GM18505 (cell line): ENCODE data around the gene CHST11.

Source experiments
- ATAC-seq: cut with Tn5 transposase; IDR thresholded peaks from one replicate; pipeline ENCODE4 v1.9.1; 2021; ENCODE audit not compliant: unreplicated experiment
- POLR2A ChIP-seq: IDR thresholded peaks from 4 replicates; pipeline ENCODE4 v1.6.1; 2011; ENCODE audit warnings: borderline replicate concordance; ENCODE audit not compliant: insufficient read depth, insufficient read length; ENCODE audit errors: extremely low read depth

Gene CHST11

DNA sequence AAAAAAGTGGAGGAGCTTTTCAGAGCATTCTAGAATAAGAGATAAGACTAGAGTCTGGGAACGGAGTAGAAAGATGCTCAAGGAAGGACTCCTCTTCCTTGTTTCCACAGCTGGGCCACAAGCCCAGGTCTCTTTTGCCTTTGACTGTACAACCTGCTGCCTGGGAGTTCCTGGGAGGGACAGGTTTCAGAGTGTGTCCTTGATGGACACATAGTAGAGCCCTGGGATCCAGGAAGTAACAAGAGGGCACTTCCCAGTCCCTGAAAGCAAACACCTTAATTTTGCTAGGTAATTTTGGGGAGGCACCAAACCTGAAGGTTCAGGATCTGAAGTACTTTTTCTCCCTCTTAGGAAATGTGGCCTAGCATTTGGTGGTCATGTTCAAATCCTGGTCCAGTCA is 44.4 kb downstream of the CHST11 start:
- no peak for TF ChIP-seq POLR2A
- ATAC-seq, result no peak

DNA sequence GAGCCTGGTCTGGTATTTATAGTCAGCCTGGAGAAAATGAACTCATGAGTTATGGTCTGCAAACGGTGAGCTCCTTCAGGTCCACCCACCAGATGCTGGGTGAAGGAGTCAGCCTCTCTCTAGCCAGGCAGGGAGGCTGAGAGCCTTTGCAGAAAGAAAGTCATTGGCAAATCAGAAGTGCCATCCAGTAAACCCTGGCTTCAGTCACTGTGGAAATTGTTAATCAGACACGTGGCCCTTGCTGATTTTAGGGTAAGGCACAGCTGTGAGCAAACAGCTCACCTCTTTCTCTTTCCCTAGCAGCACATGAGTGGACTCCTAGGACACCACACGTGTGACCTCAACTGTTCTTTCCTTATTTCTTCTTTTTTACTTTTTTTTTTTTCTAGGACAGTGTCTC is 44.9 kb downstream of the CHST11 start:
- no peak for ATAC-seq
- TF ChIP-seq POLR2A, result no peak

DNA sequence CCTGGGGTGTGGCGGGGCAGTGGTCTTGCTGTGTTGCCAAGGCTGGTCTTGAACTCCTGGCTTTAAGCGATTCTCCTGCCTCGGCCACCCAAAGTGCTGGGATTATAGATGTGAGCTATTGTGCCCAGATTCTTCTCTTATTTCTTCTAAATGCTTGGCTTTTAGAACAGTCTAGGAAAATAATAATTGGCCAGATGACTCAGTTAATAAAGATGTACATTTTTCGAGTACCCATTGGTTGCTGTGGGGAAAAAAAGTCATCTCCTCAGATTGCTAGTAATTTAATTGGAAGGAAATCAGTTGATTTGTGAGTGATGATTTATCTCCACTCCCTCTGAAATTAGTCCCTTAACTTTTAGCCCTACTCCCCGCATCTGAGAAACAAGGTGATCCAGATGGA is 45.5 kb downstream of the CHST11 start:
- TF ChIP-seq POLR2A, result no peak
- no peak for ATAC-seq

DNA sequence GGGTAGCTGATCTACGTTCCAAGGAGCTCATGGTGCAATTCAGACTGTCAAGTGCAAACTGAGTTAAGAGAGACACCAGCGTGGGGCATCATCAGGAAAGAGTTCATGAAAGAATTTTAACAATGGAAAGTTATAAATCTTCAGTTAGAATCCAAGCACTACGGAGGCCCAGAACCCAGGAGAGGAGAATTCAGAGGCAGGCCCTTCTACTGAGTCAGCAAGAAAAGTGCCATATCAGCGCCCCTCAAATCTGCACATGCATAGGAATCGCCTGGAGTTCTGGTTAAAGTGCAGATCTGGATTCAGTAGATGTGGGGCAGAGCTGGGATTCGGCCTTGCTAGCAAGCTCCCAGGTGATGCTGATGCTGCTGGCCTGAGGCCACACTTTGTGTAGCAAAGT is 45.9 kb downstream of the CHST11 start:
- no peak for TF ChIP-seq POLR2A
- ATAC-seq, result no peak

DNA sequence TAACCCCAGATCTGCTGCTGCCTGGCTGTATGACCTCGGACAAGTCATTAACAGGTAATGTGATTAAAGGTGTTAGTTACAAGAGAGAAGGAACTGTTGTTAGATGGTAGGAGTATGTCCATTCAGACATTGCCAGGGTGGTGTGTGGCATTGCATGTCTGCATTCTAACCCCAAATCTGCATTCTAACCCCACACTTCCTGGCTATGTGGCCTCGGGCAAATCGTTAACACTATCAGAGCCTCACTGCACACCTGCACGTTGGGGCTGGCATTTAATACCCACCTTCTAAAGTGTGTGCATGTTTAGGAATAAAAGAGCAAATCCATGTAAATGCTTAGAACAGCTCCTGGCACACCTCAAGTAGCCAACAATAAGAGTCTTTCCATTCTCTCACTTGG is 46.4 kb downstream of the CHST11 start:
- TF ChIP-seq POLR2A, result no peak
- no peak for ATAC-seq

DNA sequence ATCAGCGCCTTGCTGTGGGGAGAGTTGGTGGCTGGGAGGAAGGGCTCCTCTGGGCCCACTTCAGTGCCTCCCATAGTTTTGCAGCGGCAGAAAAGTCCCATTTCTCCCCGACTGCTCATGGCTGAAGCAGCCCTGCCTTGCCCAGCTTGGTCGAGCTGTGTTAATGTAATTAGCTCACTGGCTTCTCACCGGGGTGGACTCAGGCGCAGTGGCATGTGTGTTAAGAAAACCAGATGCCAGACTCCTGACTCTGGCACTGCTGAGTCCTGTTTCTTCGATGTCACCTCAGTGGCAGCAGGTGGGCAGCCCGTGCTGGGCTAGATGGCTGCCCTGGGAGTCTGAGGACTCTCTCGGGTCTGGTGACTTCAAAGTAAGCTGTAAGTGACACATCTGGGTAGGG is 47.4 kb downstream of the CHST11 start:
- no peak for ATAC-seq
- TF ChIP-seq POLR2A, result no peak

DNA sequence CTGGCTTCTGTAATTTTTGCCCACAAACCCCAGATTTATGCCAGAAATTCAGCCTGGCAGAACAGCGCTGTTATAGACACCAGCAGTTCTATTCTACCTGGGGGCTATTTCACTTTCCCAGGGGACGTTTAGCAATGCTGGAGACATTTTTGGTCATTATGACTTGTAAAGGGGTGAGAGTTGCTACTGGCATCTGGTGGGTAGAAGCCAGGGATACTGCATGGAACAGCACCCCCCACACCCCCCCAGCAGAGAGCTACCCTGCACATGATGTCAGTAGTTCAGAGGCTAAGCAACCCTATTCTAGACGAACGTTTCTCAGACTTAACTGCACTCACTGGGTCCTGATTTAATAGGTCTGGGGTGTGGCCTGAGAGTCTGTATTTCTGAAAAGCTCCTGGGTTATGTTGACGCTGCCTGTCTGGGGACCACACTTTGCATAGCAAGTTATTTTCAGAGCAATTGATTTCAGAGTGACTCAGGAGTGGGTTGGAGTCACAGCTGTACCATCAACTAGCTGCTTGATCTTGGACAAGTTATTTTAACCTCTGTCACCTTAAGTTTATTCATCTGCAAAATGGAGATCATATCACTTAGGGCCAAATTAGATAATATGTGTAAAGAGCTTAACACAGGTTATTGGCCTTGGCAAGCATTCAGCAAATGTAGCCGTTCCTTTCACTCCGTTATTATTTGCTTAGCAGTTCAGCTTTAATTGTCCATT is 48.5 kb downstream of the CHST11 start:
- TF ChIP-seq POLR2A, result no peak
- peak; percentile 80 for ATAC-seq

DNA sequence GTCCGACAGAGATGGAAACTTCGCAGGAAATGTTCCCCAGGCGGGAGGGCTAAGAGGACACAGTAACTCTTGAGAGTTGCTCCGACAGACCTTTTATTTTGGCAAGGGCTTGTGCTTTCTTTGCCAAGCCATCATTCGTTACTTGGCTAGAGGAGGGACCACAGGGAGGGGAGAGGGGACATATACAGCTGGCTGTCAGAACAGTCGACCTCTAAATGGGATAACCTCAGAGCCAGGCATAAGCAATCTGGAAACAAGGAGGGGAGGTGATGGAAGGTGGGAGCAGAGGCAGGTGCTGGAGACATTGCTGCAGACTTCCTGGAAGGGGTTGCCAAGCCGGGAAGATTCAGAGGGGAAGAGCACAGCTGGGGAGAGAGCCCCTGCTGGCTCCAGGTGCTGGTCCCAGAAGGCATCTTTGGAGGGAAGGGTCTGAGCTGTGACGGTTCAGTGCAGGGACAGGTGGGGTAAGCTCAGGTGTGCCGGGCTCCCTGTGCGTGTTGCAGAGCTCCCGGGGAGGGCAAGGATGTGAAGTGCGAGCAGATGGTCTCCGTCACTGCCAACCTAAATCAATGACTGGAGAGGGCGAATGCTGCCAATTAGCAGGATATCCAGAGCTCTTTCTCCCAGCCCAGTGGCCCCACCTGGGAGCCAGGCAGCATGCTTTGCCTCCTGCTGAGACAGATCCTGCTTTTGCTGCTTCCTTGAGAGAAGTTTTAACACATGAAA is 50.1 kb downstream of the CHST11 start:
- no peak for TF ChIP-seq POLR2A
- no peak for ATAC-seq

DNA sequence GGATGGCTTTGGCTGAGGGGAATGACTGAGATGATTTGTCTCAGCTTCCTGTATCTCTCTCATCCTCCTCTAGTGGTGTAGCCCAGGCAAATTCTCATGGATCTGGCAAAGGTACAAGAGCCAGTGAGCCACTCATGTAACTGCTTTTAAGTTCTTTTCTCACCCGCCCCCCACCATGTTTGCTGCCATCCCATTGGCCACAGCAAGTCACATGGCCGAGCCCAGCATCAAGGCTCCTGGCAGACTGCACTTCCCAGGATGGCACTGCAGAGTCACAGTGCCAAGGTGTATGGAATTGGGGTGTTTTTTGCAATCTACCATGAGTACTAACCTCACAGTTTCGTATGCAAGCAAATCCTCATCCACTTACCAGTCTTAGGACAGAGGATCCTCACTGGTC is 50.9 kb downstream of the CHST11 start:
- ATAC-seq, result no peak
- TF ChIP-seq POLR2A, result no peak

DNA sequence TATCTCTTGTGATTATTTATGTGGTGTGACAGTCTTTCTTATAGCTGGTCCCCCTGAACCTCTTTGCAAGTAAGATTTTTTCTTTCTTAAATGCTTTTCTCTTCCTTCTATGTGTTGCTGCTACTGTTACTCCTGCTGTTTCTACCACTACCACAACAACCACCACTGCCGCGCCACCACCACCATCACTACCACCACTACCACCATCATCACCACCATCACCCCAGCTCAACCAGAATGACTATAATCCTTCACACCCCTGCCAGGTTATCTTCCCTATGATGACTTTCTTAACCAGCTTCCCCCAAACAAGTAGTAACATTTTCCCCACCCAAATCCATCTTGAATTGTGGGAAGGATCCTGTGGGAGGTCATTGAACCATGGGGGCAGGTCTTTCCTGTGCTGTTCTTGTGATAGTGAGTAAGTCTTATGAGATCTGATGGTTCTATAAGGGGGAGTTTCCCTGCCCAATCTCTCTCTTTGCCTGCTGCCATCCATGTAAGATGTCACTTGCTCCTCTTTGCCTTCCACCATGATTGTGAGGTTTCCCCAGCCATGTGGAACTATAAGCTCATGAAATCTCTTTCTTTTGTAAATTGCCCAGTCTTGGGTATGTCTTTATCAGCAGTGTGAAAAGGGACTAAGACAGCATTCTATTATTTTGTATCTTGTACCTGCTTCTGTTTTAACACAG is 52.2 kb downstream of the CHST11 start:
- TF ChIP-seq POLR2A, result no peak
- no peak for ATAC-seq

DNA sequence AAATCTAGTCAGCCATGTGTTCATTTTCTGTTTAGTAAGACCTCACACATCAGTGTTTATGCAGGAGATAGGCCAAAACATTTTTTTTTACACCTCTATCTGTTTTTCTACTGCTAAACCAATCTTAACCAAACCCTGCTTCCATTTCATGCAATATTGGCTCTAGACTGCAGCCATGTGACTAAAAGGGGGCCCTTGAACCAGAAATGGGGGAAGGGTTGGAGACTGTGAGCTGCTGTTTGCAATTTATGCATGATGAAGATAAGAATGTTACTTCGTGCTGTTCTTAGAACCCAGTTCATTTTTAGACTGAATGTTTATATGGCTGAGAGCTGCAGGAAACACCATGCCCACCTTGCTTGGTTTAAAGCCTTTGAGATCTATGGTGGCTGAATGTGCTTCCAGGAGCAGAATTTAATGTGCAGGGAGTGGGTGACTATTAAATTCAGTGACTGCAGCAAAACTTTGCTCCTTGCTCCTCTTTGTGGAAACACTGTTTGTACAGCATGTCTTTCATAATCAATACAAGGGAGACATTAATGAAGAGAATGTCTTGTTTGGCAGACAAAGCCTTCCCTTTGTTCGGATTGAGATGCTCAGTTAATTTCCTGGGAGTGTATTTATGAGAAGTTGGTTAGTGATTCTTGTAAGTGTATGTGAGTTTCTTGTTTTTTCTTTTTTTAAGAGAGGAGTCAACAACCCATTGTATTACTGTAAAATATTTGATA is 53.6 kb downstream of the CHST11 start:
- no peak for ATAC-seq
- no peak for TF ChIP-seq POLR2A

DNA sequence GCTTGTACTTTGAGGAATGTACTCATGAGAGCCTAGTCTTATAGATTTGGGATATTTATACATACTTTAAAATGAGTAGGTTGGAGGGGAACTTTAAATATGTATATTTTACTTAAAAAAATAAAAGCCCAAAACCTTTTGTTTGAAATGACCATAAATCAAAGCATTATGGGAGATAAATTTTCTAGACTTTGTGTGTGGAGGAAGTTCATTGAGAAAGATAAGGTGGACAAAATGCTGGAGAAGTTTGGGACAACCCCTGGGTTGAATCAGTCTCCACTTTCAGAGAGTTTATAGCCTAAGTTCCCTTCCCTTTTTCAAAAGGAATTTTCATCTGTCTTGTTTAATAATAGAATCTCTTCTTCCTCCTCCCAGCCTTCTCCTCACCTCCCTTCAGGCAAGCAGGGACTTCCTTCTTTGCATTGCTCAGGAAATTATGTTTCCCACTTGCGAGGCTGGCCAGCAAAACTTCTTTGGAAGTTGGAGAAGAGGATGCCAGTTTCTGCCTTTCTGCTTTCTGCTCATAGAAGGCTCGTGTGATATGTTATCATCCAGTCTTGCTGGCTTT is 54.2 kb downstream of the CHST11 start:
- ATAC-seq, result no peak

DNA sequence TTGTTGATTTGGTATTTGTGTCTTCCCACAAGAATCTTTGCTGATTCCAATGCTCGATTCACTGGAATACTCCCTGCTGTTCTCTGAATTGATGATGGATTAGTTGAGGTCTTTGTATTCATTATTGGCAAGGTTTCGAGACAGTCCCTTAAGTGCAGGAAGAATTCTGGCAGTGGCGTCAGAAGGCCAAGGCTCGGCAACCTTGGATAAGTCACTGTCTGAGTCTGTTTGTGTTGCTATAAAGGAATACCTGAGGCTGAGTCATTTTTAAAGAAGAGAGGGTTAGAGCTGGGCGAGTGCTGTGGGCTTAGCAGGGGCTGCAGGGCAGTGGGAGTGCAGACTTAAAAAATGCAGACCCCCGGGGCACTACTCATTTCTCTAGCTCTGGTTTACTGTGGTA is 56.9 kb downstream of the CHST11 start:
- no peak for ATAC-seq
- TF ChIP-seq POLR2A, result no peak

More for the DNA sequence above, 54.2 kb downstream of the CHST11 start:
- TF ChIP-seq POLR2A, result no peak

DNA sequence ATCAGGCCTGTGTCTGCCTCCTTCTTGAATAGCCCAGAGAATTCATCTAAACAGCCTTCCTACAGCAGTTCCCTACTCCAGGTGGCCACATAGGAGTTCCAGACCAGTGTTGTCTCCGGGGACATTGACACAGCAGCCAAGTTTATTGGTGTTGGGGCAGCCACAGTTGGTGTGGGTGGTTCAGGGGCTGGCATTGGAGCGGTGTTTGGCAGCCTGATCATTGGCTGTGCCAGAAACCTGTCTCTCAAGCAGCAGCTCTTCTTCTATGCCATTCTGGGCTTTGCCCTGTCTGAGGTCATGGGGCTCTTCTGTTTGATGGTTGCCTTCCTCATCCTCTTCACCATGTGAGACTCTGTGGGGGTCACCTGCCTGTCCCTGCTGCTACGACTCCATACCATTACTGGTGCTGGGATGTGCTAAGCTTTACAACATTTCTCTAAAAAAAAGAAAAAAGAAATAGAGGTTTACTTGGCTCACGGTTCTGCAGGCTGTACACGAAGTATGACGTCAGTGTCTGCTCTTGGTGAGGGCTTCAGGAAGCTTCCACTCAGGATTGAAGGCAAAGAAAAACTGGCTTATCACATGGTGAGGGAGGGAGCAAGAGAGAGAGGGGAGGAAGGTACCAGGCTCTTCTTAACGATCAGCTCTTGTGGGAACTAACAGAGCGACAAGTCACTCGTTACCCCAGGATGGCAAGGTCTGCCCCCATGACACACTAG is 57.5 kb downstream of the CHST11 start:
- no peak for TF ChIP-seq POLR2A
- ATAC-seq, result no peak
